NCI-H2081 treated with DMSO at 0.1 percent for 48 hours (cell line): ENCODE measurements around the gene PTX3.

ENCODE experiments used
- DNase-seq: peaks from one replicate; lab custom pipeline; 2025; lab: John Stamatoyannopoulos, UW

PTX3 gene

GRCh38 chr3:157475921-157476414, 39.3 kb downstream of the PTX3 start:
- no peak for DNase-seq

- DNase-seq: no peak
These were observed 40.8 kb downstream of the PTX3 start for GRCh38 chr3:157477441-157477840.

GRCh38 chr3:157479464-157480243, 43.0 kb downstream of the PTX3 start:
- no peak for DNase-seq

- no peak for DNase-seq
These were observed 50.7 kb downstream of the PTX3 start for GRCh38 chr3:157487339-157487738.

GRCh38 chr3:157488144-157488543, 51.5 kb downstream of the PTX3 start:
- DNase-seq: no peak

- no peak for DNase-seq
These were observed 54.5 kb downstream of the PTX3 start for GRCh38 chr3:157491136-157491535.
